GM18867 (cell line): ENCODE measurements around the gene ALDH4A1.

Experiments used
- ATAC-seq: cut with Tn5 transposase; IDR thresholded peaks from one replicate; pipeline ENCODE4 v1.9.1; 2021; ENCODE audit warnings: mild to moderate bottlenecking, moderate library complexity; ENCODE audit not compliant: unreplicated experiment

ALDH4A1 gene

DNA sequence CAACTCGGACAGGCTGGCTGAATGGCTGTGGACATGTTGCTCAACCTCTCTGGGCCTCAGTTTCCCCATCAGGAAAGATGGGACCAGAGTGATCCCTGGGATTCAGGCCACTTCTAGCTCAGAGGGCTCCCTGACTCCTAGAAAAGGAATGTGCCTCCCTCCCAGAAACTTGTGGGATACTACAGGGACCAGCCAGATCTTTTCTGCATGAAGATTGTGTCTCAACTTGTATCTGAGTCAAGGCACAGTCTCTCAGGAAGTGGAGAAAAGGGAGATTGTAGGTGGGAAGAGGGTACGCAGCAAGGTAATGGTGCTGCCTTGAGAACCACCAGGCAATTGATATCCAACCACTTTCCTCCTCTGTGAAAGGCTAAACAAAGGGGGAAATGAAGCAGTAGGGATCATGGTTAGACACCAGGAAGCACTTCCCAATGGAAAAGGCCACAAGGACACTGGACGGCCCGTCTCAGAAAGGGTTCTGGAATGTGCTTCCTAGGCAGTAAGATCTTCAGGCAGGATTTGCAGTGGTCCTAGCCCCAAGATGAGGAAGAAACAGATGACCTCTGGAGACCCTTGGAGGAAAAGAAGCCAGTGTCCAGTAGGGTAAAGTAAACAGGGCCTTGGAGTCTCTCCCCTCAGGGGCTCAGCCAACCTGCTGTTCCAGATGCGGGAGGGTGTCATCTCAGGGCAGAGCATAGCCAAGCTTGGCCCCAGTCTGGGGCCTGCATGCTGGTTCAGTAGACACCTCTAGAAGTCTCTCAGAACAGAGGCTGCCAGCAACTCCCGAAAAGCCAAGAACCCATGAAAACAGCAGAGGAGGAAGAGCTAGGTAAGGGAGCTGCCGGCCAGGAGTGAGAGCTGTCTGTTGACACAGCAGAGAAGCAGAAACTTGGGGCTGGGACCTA lies 37.3 kb upstream of the ALDH4A1 start:
- ATAC-seq, result no peak

DNA sequence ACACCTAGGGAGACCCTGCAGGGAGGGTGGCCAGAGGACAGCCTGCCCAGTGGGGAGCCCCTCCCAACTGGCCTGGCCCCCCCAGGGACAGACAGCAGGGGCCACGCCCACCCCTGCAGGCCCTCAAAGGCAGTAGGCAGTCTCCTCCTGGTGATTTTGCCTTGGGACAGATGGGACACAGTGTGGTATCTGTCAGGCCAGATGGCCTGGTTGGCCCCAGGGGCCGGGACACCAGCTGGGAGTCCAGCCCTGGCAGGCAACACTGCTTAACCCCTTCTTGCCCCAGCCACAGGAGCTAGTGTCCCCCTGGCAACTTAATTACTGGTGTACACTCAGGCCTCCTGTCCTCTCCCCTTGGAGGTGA lies 36.3 kb upstream of the ALDH4A1 start:
- ATAC-seq, result no peak

DNA sequence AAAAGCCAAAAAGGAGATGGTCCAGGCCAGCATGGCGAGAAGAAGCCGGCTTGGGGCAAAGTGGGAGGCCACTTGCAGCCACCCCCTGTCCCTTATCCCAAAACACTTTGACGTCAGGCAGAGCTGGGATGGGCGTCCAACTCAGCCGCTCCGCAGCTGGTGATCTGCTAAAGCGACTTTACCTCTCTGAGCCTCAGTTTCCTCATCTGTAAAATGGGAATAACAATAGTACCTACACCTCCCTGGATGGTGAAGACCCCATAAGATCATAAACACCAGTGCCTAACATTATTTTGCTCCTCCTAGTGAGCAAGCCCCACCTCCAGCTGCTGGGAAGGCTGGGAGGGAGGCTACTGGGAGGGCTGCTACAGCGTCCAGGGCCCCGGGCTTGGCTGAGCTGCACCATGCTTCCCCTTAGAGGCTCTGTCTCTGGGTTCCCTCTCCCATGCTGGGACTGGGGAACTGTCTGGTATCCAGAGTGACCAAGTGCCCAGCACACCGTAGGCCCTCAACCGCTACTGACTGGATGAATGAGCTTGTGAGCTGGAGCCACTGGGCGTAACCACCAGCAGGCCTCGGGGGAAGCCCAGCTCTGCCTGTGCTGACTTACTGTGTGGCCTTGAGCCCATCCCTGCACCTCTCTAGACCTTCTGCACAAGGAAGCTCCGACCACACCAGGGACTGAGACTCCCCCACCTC lies 35.8 kb upstream of the ALDH4A1 start:
- no peak for ATAC-seq

DNA sequence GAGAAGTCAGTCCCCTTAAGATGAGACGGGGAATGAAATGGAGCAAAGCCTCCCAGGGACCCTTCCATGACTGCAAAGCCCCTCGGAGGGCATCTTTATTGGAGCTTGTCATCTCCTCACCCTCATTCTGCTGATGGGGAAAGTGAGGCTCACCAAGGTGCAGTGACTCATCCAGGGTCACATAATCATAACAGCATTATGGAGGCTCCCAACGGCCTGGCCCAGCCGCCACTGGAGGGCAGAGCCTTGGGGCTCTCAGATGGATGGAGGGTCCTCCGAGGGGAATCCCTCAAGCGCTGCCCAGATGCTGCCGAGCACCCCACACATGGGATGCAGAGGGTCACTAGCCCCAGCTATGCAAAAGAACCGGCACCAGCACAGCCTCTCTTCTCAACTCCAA lies 35.2 kb upstream of the ALDH4A1 start:
- no peak for ATAC-seq

DNA sequence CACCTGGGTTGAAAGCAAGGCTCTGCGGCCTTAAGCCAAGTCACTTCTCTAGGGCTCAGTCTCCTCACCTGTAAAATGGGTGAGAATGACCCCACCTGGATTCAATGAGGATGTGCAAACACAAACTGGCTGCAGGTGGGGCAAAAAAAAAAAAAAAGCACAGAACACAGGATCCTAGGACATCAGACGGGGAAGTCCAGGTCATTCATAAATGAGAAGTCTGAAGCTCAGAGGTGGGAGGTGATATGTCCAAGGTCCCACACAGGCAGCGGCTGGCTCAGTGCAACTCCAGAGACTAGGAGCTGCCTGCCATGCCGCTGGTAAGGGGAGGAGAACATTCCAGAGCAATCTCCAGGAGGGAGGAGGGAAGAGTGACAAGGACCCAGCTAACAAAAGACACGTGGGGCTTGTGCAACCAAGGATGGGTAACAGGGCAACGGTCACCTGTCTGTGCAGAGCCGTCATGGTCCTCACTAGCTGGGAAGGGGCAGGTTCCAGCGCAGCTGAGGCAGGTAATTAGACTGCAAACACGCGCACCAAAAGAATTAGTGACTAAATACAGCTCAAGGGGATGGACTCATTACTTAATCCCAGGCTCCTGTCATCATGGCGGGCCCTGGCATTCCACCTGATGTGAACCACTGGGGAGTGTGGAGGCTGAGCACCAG lies 34.6 kb upstream of the ALDH4A1 start:
- no peak for ATAC-seq

DNA sequence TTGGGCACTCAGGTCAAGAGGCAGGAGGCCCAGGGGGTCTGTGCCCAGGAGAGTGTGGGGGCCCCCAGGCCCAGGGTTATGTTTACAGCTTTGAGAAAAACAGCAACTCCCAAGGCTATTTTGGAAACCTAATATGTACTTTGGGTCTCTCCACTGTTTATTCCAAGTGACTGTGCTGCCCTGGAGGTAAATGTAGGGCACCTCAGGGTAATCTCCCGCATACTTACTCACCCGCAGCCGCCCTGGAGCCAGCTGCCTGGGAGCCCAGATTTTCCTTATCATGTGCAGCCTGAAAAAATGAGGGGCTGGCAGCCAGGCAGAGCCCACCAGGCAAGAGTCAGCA lies 34.1 kb upstream of the ALDH4A1 start:
- ATAC-seq, result no peak

DNA sequence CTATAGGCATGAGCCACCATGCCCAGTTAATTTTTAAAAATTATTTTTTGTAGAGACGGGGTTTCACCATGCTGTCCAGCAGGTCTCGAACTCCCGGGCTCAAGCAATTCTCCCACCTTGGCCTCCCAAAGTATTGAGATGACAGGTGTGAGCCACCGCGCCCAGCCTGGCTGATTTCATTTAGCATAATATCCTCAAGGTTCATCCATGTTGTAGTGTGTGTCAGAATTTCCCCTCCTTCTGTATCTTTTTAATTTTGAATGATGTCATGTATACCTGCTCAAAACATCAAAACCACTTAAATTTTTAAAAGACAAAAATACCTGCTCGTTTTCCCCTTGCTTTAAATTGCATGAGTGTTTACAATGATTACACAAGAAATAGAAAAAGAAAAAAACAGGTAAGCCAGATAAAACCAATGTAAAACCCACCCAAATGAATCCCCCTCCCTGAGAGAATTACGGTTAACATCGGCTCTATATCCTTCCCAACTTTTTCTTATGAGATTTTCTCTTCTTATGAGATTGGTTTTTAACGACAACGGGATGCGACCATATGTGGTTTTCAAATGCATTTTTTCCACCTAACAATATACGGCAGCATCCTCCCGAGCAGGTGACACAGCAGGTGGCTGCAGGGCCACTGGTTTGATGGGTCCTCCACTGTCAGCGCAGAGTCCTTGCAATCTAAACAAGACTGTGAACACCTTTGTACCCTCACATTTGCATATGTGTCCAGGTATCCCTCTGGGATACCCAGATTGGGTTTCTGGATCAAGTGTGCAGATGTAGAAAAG lies 32.0 kb upstream of the ALDH4A1 start:
- ATAC-seq, result no peak

DNA sequence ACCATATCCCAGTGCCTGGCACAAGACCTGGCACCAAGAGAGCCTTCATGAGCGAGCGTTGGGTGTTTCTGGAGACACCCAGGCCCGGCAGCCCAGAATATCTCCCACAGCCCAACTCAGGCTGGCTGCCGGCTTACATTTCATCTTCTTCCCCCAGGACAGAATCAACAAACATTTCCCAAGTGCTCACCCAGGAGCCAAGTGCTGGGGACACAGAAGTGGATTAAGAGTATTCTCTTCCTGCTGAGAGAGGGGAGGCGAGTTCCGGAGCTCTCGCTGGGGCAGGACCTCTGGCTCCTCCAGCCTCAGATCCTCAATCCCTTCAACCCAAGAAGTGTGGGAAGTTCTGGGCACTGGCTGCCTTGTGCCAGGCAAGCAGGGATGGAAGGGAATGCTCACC lies 30.5 kb upstream of the ALDH4A1 start:
- ATAC-seq, result no peak

DNA sequence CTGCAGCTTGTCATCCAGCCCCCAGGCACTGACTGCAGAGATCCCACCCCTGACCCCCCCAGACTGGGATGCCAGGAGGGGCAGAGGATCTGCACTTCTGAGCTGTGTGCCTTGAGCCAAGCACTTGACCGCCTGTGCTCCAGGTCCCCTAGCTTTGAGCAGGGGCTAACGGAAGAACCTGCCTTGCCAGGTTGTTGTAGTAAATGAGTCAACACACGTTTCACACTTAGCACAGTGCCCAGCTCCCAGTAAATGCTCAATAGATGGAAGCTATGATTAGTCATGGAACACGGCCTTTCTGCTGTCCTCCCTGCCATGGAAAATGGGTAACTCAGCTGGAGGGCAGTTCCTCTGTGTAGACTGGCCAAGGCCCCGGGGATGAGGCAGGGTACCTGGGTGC lies 30.0 kb upstream of the ALDH4A1 start:
- no peak for ATAC-seq

DNA sequence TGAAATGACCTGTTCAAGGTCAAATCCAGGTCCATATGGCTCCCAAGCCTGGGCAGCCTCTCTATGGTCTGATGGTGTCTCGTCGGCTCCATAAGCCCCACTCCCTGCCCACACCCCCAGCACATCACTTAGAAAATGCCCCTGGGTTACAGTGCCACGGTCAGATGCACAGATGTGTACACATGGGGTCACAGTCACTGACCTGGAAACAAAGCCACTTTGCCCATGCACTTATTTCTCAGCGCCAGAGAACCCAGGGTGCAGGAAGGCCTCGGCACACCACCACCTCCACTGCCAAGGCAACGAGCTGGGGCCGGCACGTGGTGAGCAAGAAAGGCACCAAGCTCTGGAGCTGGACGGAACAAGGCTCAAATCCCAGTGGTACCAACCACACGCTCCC lies 29.4 kb upstream of the ALDH4A1 start:
- ATAC-seq, result no peak

DNA sequence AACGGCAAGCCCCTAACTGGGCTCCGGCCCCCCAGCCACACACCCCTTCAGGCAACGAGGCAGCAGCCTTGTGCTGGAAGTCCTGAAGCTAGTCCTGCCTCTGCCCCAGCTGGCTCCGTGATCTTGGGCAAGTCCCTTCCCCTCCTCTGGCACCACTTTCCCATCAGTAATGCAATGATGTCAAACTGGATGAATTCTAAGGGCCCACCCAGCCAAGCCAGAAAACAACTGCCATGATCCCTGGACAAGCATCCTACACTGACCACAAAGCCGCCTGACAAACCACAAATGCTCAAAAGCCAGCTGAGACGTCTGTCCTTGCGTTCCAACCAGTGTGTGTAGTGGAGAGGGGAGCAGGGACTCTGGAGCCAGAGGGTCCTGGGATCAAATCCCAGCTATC lies 27.3 kb upstream of the ALDH4A1 start:
- no peak for ATAC-seq

DNA sequence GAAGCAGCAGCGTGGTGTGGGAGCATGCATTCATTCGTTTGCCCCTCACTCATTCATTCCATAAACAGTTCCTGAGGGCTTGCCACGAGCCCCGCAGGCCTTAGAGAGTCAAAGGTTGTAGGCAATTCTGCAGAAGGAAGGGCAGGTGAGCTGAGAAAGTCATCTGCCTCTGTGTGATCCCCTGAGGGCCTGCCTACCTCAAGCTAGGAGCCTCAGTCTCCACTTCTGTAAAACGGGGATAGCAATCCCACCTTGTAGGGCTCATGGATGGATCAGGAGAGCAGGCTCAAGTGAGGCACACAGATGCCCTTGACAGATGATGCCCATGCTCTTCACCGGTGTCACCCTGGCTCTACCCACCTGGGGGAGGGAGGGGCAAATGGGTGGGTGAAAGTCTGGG lies 26.6 kb upstream of the ALDH4A1 start:
- no peak for ATAC-seq

DNA sequence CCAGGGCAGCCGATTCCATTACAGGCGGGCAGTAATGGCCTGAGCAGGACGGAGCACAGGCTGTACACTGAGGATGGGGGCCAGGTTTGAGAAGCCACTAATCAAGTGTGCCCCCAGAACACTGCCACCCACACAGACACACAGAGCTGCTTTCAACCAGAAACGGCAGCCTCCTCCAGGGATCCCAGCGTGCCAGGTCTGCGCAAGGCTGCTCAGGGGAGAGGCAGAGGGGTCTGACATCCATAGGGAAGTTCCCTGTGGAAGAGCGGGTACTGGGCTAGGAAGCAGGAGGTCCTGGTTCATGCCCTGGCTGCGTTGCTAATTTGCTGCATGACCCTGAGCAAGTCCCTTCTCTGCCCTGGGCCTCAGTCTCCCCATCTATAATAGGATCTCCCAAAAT lies 26.1 kb upstream of the ALDH4A1 start:
- no peak for ATAC-seq

DNA sequence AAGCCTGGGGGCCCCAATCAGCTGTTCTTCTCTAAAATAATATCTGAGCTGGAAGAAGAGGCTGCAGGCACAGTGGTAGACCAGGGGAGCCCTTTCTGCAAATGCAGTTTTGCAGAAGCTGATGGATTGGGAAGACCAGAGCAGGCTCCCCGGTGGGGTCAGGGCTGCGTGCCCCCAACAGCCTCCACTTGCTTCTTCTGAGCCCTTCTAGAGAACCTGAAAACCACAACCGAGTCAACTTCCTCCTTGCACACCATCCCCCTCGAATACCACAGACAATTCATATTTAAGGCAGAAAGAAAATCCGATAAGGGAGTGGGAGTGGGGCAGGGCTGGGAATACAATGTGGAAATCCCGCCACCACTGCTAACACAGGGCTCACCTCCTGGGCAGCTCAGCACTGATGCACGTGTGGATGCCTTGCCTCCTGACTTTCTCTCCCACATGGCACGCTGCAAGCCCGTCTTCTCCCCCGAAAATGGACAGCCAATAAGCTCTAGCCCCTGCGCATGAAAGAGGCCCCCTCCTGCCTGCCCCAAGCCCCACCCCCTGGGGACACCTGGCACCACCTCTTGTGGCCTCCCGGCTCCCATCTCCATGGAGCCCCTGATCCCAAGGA lies 25.4 kb upstream of the ALDH4A1 start:
- ATAC-seq, result no peak

DNA sequence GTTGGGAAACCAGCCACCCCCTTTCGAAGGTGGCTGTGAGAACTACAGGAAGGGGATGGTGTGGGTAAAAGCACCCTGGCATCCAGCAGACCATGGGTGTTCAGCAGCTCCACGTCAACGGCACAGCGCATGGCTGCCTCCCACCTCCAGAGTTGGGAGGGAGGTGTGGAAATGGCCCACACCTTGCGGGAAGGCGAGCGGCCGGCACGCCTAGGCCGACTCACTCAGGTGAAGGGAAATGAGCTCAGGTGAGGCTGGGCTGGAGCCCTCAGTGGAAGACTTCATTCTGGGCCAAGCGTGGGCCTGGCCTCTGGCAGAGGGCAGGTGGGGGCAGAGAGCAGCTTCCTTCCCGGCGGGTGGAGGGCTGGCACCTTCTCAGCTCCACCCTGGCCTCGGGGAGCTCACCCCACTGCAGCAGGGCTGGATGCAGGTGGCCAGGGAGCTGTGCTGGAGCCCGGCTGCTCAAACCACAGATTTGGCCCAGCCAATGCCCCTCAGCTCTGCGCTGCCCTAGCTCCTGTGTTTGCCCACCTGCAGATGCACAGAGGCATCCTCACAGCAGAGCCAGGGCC lies 24.8 kb upstream of the ALDH4A1 start:
- ATAC-seq, result no peak

DNA sequence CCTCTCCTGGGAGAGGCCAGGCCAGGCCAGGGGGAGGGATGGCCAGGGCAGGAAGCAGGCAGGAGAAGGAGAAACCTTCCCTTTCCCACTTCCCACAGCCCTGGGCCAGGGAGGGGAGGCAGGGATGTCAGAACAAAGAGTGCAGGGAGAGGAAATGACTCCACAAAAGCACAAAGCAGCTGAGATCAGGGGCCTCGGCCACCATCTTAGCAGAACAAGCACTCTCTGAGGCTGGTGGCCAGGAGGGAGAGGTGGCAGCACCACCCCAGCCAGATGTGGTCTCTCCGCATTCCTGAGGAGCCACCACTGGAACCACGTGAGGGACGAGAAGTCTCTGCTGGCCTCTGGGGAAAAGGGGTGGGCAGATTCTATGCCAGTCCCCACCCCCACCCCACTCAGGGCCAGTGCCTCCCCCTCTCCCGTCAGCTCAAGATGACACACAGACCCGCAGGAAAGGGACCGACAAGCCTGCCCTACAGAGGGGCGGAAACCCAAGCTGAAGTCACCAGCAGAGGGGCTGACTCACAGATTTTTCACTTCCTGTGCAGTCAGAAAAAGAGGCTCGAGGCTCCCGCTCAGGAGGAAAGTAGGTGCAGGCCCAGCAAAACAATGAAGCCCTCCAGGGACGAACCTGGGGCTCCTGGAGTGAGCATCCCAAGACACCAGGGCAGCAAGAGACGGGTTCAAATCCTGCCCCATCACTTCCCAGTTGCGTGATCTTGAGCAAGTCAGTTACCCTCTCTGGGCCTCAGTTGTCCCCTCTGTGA lies 24.1 kb upstream of the ALDH4A1 start:
- ATAC-seq, result peak; percentile 70

DNA sequence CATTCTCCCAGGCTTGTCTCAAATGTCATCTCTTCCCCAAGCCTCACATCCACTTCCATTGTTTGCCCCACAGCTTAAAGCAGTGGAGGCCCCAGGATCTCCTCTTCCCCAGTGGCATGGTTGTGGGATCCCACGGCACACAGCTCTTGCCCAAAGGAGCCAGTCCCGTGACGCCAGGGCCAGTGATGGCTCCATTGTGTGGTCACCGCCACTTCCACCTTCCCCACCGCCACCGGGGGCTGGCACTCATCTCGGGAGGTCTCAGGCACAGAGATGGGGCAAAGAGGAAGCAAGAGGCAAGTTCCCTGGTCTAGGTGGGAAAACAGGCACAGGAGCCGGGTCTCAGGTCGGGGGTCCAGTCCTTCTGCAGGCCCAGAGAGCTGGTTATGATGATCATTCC lies 22.9 kb upstream of the ALDH4A1 start:
- ATAC-seq, result no peak

DNA sequence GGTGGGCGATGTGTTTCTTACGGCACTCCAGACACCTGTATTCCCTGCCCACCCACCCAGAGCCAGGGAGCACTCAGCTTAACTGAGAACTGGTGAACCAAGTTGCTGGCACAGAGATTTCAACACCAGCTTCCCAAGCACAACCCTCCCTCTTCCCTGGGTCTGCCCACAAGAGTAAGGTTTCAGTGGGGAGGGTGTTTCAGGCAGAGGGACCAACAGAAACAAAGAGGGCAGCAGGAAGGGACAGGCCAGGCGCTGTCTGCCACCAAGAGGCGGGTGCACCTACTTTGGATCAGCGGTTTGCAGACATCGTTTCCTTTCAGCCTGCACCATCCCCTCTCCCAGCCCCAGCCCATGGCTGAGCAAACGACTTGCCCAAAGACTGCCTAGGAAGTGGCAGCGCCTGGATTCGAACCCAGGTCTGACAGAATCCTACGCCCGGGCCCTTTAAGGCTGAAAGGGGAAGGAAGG lies 21.9 kb upstream of the ALDH4A1 start:
- ATAC-seq, result no peak

DNA sequence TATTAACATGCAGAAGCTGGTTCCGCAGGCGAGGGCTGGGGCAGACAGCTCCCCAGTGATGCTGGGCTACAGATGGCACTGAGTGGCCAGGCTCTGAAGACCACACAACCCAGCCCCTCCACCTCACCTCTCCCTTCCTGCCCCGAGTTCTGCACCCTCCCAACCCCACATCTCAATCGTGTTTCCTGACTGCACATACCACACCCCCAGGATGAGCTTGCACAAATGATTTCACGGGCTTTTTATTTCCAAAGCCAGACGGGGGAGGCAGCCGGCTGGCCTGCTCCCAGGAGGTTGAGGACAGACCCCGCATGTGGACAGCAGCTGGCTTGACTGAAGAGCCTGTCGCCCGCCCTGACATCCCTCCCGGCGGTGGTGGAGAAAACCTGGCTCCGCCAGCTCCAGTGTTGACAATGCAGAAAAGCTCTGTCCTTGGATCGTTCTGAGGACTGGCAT lies 21.4 kb upstream of the ALDH4A1 start:
- ATAC-seq, result no peak
